GM23248 (cell line): ENCODE measurements around the gene NAPEPLD. TPM values are rescaled to one million over a fixed set of nuclear protein-coding genes. Genes with fewer than 3 reads are reported as not detected.
A peak's percentile ranks its signal among the peaks of the same experiment; 100 is the strongest.

ENCODE experiments used
- DNase-seq: peaks from one replicate; pipeline ENCODE4 v3.0.0-alpha.2; 2015
- H2AFZ ChIP-seq: fragments of 200-600 bp; sonication (generic); 2 replicates; pipeline ENCODE4 v1.6.1; 2016; ENCODE audit warnings: antibody characterized with exemption
- H3F3A ChIP-seq: fragments of 200-600 bp; sonication (generic); 2 replicates; pipeline ENCODE4 v1.6.1; 2016; ENCODE audit warnings: mild to moderate bottlenecking, antibody characterized with exemption, mixed run types; ENCODE audit not compliant: insufficient read depth
- H3K27ac ChIP-seq: fragments of 200-600 bp; sonication (generic); 2 replicates; pipeline ENCODE4 v1.5.1; 2016; ENCODE audit warnings: mild to moderate bottlenecking
- H3K27me3 ChIP-seq: fragments of 200-600 bp; sonication (generic); replicated peaks from 2 replicates; pipeline ENCODE4 v1.6.1; 2016; ENCODE audit warnings: mild to moderate bottlenecking; ENCODE audit not compliant: insufficient read depth
- H3K36me3 ChIP-seq: fragments of 200-600 bp; sonication (generic); 2 replicates; pipeline ENCODE4 v1.6.1; 2016; ENCODE audit warnings: low read depth, mild to moderate bottlenecking
- H3K4me1 ChIP-seq: fragments of 200-600 bp; sonication (generic); 2 replicates; pipeline ENCODE4 v1.6.1; 2016; ENCODE audit warnings: mild to moderate bottlenecking; ENCODE audit not compliant: insufficient read depth
- H3K4me2 ChIP-seq: fragments of 200-600 bp; sonication (generic); one replicate; pipeline ENCODE4 v1.6.1; 2016; ENCODE audit warnings: mild to moderate bottlenecking; ENCODE audit not compliant: unreplicated experiment
- H3K4me3 ChIP-seq: fragments of 200-600 bp; sonication (generic); 2 replicates; pipeline ENCODE4 v1.5.1; 2016; ENCODE audit warnings: mild to moderate bottlenecking
- H3K79me2 ChIP-seq: fragments of 200-600 bp; sonication (generic); 2 replicates; pipeline ENCODE4 v1.6.1; 2016; ENCODE audit warnings: mild to moderate bottlenecking; ENCODE audit not compliant: insufficient read depth
- H3K9ac ChIP-seq: fragments of 200-600 bp; sonication (generic); 2 replicates; pipeline ENCODE4 v1.6.1; 2016; ENCODE audit warnings: mild to moderate bottlenecking
- H3K9me2 ChIP-seq: fragments of 200-600 bp; sonication (generic); 2 replicates; pipeline ENCODE4 v1.6.1; 2016; ENCODE audit warnings: mixed run types, mild to moderate bottlenecking, moderate library complexity; ENCODE audit not compliant: insufficient read depth
- H3K9me3 ChIP-seq: fragments of 200-600 bp; sonication (generic); one replicate; pipeline ENCODE4 v1.6.1; 2017; ENCODE audit warnings: low read depth
- H4K20me1 ChIP-seq: fragments of 200-600 bp; sonication (generic); 2 replicates; pipeline ENCODE4 v1.6.0; 2016; ENCODE audit not compliant: insufficient read depth
- EZH2 ChIP-seq: fragments of 200-600 bp; sonication (generic); IDR thresholded peaks from 2 replicates; pipeline ENCODE4 v1.6.1; 2018; ENCODE audit warnings: antibody characterized with exemption, mild to moderate bottlenecking; ENCODE audit not compliant: insufficient read depth, poor library complexity, severe bottlenecking
- EZH2phosphoT487 ChIP-seq: fragments of 200-600 bp; sonication (generic); IDR thresholded peaks from 2 replicates; pipeline ENCODE4 v1.6.1; 2018; ENCODE audit warnings: antibody characterized with exemption, moderate library complexity, mild to moderate bottlenecking, low read depth; ENCODE audit not compliant: insufficient read depth
- WGBS, 2 experiments: methylation state at CpG; one replicate each; pipeline ENCODE4 v1.1.6; 2015 to 2017; ENCODE audit warnings: low lambda C conversion rate in 2 of 2, low coverage in 1 of 2; ENCODE audit errors: missing lambda C conversion rate in 2 of 2; 5-methylcytosine and 5-hydroxymethylcytosine counted together
- in situ Hi-C: fragments of 300-500 bp; cut with MboI; formaldehyde crosslinking; loops from 2 replicates; pipeline ENCODE4 v1.15.0; 2020
- polyA plus RNA-seq: library from polyadenylated mRNA; unstranded; fragments of >200 nt; fragmentation: Nextera tagmentation; extraction: Ambion mirVana; gene quantifications from 2 replicates; pipeline ENCODE4 v1.2.1, GENCODE V29; 2016
- total RNA-seq: library from RNA; depleted of rRNA; stranded (reverse); fragments of >200 nt; shearing (Covaris generic); gene quantifications from 2 replicates; pipeline ENCODE4 v1.2.3, GENCODE V29; 2014

Gene NAPEPLD
- total and polyA plus RNA-seq, 2 experiments from 2014 or later, result 4.4 to 10.8 TPM

GRCh38 chr7:103077318-103077717 lies 71.6 kb downstream of the NAPEPLD start:
- Histone ChIP-seq H3K36me3 (no peaks in the 10 kb centered on the region), H3K4me2 (no peak overlapping the region), H4K20me1 (no peaks in the 10 kb centered on the region), H3K4me1 (peaks cover 7% of the 10 kb centered on the region; the same call in 1 of the 2 replicates), H3K27me3 (no peaks in the 10 kb centered on the region), H3K79me2 (peaks cover 61% of the 10 kb centered on the region), H3K27ac (no peak overlapping the region), H3K4me3 (no peak overlapping the region), H3K9me3 (no peaks in the 10 kb centered on the region), H3F3A (no peaks in the 10 kb centered on the region; the same call in 1 of the 2 replicates), H3K9me2 (no peaks in the 10 kb centered on the region), H3K9ac (no peak overlapping the region), H2AFZ (no peak overlapping the region)
- TF ChIP-seq EZH2phosphoT487, result no peak
- no peak for TF ChIP-seq EZH2
- no peak for DNase-seq
- 97 to 100% methylated on average over 3 of the region's 3 CpGs for WGBS, 2 experiments
- in situ Hi-C loops, result no loop called here

- 98 to 100% methylated on average over 7 of the region's 7 CpGs for WGBS, 2 experiments
- no peak overlapping the region for H3K27ac ChIP-seq
- H3K4me2 ChIP-seq, result no peak overlapping the region
- H3F3A ChIP-seq, result no peaks in the 10 kb centered on the region; the same call in 1 of the 2 replicates
- H3K36me3 ChIP-seq, result no peaks in the 10 kb centered on the region
- TF ChIP-seq EZH2 (no peak), EZH2phosphoT487 (no peak)
- no peak overlapping the region for H3K9ac ChIP-seq
- H3K4me1 ChIP-seq, result peaks cover 7% of the 10 kb centered on the region; the same call in 1 of the 2 replicates
- H3K9me3 ChIP-seq, result no peaks in the 10 kb centered on the region
- H3K27me3 ChIP-seq, result no peaks in the 10 kb centered on the region
- H3K9me2 ChIP-seq, result no peaks in the 10 kb centered on the region
- DNase-seq, result no peak
- no peak overlapping the region for H3K4me3 ChIP-seq
- no peak overlapping the region for H2AFZ ChIP-seq
- H4K20me1 ChIP-seq, result no peaks in the 10 kb centered on the region
- in situ Hi-C loops, result no loop called here
- H3K79me2 ChIP-seq, result peaks cover 56% of the 10 kb centered on the region
These were observed 72.1 kb downstream of the NAPEPLD start for GRCh38 chr7:103076764-103077163.

- Histone ChIP-seq H3K79me2 (peaks cover 49% of the 10 kb centered on the region), H3K4me2 (peak overlapping the region; percentile 91), H3K9ac (peak overlapping the region; percentile 87), H3K9me3 (no peaks in the 10 kb centered on the region), H3K9me2 (no peaks in the 10 kb centered on the region), H3K4me1 (peaks cover 7% of the 10 kb centered on the region; the same call in 1 of the 2 replicates), H3K27ac (peak overlapping the region; percentile 77), H3F3A (no peaks in the 10 kb centered on the region; the same call in 1 of the 2 replicates), H3K27me3 (no peaks in the 10 kb centered on the region), H4K20me1 (no peaks in the 10 kb centered on the region), H2AFZ (peak overlapping the region; percentile 93), H3K36me3 (no peaks in the 10 kb centered on the region), H3K4me3 (peak overlapping the region; percentile 87)
- peak; percentile 85 for DNase-seq
- 0 to 2% methylated on average over 19 to 36 of the region's 36 CpGs for WGBS, 2 experiments
- TF ChIP-seq EZH2 (no peak), EZH2phosphoT487 (no peak)
- in situ Hi-C loops, result no loop called here
These were observed 73.5 kb downstream of the NAPEPLD start for GRCh38 chr7:103075337-103075918.

DNA sequence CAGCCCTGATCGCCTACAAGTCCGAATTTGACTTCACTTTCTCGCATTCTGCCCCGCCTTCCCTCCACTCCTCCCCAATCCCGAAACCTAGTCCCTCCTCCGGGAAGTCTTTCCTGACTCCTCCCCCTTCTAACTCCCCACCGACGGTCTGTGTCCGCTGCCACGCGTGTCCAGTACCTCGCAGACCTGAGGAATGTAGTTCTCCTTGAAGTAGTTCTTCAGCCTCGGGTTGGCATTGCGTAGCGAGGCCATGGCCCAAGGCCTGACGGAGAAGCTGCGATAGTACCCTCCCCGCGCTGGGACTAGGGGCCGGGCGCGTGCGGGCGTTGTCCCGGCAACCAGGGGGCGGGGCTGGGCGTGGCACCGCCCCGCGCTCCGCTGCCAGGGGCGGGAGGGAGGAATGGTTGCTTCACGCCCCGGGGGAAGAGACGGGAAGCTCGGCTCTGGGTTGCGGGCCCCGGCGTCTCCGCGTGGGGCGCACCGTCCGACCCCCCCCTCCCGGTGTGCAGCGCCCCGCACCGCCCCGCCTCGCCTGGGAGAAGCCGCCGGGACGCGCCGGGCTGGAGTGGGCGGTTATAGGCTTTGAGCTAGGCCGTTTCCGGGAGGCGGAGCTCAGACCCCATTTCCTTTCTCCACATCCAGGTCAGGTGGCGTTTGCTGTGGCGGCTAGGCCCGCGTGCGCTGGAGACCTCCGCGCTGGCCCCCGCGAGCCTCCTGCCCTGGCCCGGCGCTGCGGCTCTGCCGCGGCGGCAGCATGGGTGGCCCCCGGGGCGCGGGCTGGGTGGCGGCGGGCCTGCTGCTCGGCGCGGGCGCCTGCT lies 74.2 kb downstream of the NAPEPLD start, which contains the start of the genes ARMC10 and FBXL13:
TSS of gene ARMC10 (plus strand) at position 622 of the 818 bp plus-strand sequence. CDS start at position 755, 133 bp downstream.
TSS of gene FBXL13 (minus strand) at position 278 of the 818 bp plus-strand sequence.
- no peaks in the 10 kb centered on the region; the same call in 1 of the 2 replicates for H3F3A ChIP-seq
- WGBS, 2 experiments, result 1 to 2% methylated on average over 53 to 69 of the region's 83 CpGs
- DNase-seq, result peak; percentile 93
- H3K27ac ChIP-seq, result peak within 1 kb of the TSS; percentile 77
- no peak for TF ChIP-seq EZH2
- TF ChIP-seq EZH2phosphoT487, result no peak
- no peaks in the 10 kb centered on the region for H4K20me1 ChIP-seq
- no peaks in the 10 kb centered on the region for H3K9me2 ChIP-seq
- peak within 1 kb of the TSS; percentile 87 for H3K9ac ChIP-seq
- peak within 1 kb of the TSS; percentile 93 for H2AFZ ChIP-seq
- peak within 1 kb of the TSS; percentile 87 for H3K4me3 ChIP-seq
- no peaks in the 10 kb centered on the region for H3K27me3 ChIP-seq
- peaks cover 42% of the 10 kb centered on the region for H3K79me2 ChIP-seq
- in situ Hi-C loops, result no loop called here
- peak within 1 kb of the TSS; percentile 91 for H3K4me2 ChIP-seq
- H3K36me3 ChIP-seq, result no peaks in the 10 kb centered on the region
- no peaks in the 10 kb centered on the region for H3K9me3 ChIP-seq
- H3K4me1 ChIP-seq, result peaks cover 7% of the 10 kb centered on the region; the same call in 1 of the 2 replicates
